ENCODE data around the gene OXGR1.
"Not testable (repeated sequence)": the region's sequence is repeated elsewhere in the genome, so short reads cannot be mapped to it uniquely, and the experiment has no call there.

The OXGR1 gene

DNA sequence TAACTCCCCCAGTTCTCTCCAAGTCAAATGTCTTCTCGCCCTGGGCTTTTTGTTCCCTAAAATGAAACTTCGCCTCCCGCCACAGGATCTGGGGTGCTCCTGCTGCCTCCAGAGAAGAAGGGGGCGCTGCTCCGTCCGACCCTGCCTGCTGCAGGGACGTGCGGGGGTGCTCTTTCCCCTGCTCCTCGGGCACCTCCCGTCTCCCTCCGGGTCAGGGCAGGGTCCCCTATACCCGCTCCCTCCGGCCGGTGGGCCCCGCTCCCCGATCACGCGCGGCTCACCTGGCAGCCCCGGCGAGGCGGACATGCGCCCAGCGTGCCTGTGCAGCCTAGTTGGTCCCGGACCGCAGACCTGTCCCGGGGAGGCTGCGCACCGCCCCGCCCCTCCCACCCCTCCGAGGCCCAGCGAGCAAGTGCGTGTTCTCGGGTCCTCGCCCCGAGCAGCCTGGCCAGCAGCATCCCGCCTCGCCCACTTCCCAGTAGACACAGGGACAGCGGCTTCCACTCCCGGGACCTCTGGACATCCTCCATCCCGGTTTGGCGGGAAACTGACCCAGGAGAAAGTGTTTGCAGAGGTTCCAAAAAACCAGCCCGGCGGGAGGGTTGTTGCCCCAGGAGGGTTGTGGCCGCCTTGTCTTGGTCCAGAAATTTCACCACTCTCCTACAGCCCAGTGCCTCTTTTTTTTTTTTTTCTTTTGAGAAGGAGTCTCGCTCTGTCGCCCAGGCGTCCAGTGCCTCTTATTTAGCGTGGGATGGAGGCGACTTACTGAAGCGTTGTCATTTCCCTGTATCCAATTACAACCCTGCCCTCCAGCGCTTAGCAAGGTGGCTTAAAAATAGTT, at the start of gene OXGR1:
Gene OXGR1 (minus strand): TSS at position 460 of the 841 bp plus-strand sequence. CDS start 6,717 bp downstream, outside the sequence.
- no peak for DNase-seq

DNA sequence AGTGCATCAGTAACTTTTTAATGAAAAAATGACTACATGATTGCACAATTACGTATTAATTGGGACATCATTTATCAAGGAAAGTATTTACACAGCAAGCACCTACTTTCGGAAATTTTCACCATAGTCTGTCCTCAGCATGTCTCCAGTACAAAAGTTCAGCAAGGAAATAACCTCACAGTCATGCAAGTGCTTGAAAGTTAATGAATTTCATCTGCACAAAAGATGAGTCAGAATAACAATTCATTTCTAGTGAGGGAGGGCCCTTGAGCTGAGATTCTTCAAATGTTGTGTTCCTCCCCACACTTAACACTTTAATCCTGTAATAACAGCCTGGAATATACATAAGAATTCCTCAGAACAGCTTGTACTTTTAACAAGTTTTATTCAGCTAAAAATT, 49.0 kb upstream of the OXGR1 start:
- DNase-seq: no peak

DNA sequence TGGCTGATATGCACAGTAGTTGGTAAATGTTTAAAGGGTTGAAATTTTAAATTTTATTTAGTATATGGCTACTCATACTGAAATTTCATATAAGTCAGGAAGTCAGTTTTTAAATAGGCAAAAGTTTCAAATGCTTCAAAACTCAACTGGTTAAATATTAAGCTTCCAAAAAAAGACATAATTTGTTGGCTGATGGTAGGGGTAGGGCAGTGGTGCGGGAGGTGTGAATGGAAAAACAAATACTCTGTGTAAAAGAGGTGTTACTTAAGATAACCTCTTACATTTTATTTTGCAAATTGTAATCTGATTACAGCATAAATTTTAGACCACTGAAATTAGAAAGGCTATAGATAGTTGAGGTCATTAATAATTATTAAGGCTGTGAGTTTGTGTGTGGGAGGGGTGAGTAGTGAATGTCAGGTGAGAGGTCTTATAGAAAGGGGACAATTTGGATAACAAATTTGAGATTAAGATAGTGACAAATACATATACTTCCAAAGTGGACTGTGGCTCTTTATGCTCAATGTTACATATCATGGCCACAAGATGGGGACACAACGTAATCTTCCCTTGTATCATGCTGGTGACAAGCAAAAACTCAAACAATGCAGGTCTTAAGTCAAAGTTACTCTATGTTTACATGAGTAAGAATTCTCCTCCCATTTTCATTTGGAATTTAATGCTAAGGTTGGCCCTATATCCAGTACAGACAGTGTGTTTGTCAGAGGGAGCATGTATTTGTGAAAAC, 36.6 kb upstream of the OXGR1 start:
- peak; percentile 49 for DNase-seq

DNA sequence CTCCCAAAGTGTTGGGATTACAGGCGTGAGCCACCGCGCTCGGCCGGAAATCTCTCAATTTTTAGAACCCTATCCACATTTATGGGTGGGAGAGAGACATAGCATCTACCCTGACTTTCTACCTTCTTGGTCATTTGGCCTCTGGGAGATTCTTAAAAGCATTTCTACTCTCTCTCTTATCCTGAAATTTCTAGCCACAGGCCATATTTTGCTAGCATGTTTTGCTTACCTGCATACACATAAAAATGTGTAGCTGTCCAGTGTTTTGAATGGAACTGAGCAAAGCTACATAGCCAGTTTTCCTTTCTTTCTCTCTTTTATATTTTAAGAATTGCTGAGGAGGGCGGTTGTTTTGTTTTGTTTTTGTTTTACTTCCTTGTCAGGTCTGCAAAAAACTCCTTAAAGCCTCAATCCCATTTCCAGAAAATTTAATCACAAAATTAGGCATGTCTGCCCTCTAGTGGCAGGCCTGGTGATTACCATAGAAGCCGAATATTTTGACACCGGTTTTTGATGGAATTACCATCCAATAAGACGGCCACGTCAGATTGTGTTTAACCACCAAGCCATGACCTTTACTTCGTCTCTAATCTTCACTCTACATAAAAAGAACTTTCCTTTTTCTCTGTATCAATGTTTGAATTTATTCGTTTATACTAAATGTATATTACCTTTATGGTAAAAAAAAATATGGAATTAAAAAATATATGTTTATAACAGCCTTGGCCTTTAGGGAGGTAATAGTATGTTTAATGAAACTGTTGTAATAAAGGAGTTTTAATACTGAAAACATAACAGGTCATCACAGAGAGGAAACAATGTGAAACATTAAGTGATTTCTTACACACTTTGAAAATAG, 34.4 kb upstream of the OXGR1 start:
- DNase-seq: peak; percentile 35

DNA sequence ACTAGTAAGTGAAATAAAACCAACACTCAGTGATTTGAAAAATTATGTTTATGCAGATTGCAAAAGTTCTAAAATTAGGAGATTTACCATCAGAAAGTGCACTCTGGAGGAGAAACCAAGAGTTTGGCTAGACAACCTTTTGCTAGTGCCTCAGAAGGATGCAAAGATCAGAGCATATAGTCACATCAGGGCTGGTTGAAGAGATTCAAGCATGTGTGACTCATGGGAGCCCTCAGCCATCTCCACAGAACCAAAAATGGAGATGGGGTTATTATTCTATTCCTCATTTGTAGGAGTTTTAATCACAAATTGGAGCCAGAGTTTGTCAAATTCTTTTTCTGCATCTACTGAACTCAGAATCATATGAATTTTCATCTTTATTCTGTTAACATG, 32.9 kb upstream of the OXGR1 start:
- DNase-seq: no peak

DNA sequence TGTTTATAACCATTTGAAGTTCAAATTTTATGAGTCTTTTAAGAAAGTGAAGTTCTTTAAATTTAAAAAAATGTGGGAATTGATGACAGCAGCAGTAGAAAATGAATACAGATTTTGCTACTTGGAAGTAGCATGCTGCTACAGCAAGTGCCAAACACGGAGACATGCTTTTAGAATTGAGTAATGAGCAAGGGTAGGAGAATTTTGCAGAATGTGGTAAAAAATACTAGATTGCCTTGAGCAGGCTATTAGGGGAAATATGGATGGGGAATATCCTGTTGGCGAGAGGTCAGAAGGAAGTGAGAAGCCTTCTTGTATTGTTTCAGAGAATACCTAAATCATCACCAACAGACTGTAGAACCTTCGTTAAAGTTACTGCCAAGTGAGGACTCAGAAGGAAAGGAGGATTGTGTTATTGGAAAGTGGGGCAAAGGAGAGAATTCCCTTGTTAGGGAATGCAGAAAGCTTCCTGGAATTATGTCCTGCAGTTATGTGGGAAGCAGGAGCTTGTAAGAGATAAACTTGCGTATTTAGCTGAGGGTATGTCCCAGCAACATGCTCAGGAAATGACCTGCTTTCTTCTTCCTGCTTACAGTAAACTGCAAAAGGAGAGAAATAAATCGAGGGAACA, 32.4 kb upstream of the OXGR1 start:
- DNase-seq: no peak

DNA sequence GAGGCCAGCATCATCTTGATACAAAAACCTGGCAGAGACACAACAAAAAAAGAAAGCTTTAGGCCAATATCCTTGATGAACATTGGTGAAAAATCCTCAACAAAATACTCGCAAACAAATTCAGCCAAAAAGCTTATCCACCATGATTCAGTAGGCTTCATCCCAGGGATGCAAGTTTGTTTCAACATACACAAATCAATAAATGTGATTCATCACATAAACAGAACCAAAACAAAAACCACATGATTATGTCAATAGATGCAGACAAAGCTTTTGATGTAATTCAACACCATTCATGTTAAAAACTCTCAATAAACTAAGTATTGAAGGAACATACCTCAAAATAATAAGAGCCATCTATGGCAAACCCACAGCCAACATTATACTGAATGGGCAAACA, 29.5 kb upstream of the OXGR1 start:
- DNase-seq: not testable (repeated sequence)

DNA sequence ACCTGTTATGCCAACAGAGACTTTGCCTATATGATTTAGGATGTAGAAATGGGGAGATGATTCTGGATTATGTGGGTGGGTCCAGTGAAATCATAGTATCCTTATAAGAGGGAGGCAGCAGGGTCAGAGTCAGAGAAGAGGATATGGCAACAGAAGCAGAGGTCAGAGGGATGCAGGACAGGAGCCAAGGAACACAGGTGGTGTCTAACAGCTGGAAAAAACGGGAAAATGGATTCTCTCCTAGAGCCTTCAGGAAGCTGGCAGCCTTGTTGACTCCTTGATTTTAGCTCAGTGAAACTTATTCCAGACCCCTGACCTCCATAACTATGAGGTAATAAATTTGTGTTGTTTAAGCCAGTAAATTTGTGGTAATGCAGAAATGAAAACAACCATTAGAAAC, 28.8 kb upstream of the OXGR1 start:
- DNase-seq: no peak

DNA sequence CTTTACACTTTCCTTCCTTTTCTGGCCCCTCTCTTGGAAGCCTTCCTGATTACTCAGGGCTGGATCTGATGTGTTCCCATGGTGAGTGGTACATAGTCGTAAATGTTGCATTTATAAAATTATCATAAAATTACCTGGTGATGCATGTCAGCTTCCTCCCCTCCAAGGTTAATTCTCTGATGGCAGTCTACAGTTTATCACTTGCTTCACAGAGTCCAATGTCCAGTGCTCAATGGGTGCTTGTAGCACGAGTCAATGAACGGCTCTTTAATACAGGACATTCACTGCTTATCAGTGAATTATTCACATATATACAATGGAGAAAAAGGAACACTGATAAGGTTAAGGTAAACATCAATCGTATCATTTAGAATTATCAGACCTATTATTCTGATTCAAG, 27.0 kb upstream of the OXGR1 start:
- no peak for DNase-seq

DNA sequence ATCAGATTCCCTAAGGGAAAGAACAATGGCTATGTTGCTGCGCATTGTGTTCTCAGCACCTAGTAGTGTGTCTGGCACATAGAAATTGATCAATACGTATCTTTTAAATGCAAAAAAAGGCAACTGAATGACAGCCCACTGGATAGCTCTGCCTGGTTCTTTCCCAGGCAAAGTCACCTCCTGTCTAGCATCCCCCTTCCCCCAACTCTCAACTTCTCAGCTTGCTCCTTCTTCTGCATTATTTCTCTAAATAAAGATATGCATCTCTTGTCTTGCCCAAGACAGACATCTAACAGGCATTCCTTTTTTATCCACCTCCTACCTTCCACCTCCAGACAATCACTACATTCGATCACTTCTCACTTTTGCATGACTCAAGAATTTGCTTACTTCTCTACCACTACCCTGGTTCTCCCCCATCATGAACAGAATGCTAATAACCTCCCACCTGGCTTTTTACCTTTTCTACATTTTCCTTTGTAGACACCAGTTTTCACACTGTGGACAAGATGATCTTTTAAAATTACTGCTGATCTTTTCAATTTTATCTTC, 26.5 kb upstream of the OXGR1 start:
- no peak for DNase-seq

DNA sequence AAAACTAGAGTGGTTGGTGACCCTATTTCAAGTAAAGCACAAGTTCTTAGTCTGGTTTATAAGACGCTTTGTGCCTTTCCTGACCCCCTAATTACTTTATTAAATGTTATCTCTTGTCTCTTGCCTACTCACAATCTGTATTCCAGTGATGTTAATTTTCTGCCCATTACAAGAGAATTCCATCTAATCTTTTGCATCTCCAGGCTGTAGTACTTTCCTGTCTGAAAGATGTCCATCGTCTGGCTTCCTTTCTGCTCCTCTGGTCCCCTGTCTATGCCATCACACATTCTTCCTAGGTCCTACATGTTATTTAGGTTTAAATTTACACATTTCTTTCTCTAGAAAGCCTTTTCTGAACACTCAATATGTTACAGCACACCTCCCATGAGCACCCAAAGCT, 25.9 kb upstream of the OXGR1 start:
- no peak for DNase-seq

DNA sequence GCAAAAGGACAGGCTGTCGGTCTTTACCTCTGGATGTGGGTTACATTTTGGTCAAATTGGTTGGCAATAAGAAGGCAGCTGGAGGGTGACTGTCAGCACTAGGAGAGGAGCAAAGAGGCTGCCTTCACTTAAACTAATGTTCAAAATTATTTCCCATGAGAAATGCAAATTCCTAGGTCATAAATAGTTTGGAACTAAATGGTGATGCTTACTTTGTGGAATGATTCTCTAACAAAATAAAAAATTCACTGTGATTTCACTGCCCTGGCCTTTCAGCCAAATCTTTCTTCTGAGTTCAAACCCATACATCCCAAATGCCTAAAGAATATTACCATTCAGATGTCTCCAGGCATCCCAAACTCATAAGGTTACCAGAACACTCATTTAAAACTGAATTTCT, 25.0 kb upstream of the OXGR1 start:
- DNase-seq: no peak

DNA sequence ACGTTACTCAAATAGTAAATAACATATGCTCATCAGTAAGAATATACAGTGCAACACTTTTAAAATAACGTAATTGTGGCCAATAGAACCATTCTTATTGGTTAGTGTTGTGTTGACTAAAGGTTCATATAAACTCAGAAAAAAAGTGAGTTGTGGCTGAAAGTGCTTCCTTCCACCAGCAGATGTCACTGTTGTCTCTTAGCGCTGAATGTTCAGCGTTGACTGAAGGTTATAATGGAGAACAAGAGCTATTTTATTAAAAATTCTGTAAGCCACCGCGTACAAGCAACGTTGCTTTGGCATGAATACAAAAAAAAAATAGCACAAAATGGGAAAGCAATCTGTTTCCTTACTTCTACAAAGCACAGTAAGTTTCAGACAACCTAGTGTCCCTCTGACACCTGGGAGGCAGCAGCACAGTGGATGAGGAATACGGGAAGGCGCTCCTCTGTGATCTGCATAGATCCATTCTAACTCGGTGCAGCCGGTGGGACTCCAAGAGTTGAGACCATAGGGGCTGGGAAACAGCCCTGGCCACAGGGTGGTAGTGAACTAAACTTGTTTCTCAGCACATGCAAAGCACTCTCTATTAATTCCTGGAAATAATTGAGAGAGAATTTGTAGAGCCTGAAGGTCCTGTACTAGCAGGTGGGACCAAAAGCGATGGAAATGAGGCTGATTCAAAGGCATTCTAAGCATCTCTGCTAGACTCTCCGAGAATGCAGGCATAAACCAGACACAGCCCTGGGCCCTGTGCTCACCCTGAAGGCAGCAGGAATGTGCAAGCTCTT, 23.9 kb upstream of the OXGR1 start:
- peak; percentile 51 for DNase-seq

DNA sequence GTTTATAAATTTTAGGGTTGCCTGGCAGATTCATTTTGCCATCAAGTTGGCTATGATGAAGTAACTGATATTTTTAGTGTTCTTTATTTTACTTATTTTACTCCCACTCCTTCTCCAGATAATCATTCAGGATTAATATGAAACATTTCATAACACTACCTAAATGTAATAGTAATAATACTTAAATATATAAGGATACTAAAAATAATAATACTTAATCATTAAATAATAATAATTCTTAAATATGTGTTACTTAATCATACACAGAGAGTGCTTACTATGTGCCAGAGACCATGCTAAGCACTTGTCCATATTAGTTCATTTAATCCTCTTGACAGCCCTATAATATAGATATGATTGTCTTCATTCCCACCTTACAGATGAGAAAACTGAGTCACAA, 23.0 kb upstream of the OXGR1 start:
- no peak for DNase-seq

DNA sequence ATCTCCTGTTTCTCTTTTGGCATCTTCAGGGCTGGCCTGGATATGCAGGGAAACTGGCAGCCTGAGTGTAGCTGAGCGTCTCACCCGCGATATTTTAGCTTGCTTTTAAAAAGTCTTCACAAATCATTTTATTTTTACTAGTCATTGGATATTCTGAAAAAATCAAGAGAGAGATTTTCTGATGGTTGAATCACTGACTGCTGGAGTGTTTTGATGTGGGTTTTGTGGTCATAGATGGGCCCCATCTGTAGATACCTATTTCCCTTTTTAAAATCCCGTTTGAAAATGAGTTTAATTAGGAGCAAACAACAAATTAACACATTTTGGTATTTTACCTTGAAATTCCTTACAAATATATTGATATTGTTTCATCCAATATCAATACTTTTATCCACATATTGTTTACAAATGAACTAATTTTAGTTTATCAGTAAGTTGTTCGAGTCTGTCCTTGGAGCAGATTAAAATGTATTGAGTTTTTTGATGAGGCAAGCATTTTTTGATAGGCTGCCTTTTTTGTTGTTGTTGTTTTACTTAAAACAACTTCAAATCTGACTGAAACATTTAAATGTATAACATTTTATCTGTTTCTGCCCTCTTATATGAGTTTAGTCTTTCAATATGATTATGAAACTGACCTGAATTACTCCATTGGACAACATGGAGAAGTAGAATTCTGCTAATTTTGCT, 21.5 kb upstream of the OXGR1 start:
- no peak for DNase-seq

DNA sequence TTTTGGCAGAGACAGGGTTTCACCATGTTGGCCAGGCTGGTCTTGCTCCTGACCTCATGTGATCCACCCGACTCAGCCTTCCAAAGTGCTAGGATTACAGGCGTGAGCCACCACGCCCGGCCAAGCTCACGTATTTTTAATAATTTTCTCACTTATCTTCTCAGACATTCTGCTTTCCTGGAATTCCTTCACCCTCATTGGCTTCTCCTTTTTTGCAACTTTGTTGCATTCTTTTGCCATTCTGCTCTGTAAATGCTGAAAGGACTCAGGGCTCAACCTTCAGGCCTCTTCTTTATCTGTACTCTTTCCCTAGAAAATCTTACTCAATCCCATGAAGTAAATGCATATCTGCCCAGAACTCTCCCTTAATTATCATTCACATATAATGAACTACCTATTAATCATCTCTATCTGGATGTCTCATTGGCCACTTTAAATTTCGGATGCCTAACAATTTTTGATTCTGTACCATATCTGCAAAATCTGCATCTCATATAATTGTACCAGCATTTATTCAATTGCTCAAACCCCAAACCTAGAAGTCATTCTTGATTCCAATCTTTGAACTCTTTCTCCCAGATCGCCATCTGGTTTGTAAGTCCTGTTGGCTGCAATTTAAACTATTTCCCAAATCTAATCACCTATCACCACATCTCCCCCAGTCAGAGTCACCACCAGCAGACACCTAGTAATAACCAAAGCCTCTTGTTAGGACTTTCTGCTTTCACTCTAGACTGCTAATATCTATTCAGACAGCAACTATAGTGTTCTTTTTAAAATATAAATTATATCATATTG, 18.2 kb upstream of the OXGR1 start:
- no peak for DNase-seq

DNA sequence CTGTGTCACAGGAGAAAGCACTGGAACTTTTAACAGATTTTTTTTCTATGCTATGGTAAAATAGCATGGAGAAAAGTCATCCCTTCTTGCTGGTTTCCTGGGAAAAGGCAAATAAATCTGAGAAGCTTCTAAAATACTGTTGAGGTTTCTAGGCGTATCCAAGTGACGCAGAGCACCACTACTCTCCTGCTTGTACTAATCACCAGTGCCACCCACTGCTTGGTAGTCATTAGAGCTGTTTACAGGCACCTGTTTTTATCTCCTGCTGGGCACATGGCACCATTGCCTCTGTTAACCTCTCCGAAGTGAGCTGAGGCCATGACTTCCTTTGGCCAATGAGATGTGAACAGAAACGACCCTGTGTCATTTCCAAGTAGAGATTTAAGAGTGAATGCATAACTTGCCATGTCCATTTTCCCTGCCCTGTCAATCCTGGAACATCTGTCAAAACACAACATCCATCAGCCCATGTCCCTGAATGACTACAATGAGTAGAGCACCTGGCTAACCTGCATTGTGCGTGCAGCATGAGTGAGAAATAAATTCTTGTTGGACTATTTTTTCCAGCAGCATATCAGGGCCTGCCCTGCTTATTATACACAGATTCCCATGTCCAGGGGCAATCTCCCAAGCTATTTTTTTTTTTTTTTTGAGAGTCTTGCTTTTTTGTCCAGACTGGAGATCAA, 17.3 kb upstream of the OXGR1 start:
- DNase-seq: no peak

DNA sequence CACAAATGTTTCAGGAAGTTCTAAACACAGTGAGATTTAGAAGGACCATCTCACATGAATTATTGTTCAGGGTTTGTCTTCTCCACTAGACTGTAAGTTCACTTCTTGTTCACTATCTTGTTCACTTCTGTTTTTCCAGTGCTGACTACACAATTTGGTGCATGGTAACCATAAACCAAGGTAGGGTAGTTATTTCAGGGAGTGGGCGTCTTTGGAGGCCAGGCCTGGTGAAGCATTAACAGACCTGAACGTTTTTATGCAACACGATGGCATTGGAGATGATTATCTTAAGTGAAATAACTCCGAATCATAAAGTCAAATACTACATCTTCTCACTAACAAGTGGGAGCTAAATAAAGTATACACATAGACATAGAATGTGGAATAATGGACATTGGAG, 14.4 kb upstream of the OXGR1 start:
- DNase-seq: no peak

DNA sequence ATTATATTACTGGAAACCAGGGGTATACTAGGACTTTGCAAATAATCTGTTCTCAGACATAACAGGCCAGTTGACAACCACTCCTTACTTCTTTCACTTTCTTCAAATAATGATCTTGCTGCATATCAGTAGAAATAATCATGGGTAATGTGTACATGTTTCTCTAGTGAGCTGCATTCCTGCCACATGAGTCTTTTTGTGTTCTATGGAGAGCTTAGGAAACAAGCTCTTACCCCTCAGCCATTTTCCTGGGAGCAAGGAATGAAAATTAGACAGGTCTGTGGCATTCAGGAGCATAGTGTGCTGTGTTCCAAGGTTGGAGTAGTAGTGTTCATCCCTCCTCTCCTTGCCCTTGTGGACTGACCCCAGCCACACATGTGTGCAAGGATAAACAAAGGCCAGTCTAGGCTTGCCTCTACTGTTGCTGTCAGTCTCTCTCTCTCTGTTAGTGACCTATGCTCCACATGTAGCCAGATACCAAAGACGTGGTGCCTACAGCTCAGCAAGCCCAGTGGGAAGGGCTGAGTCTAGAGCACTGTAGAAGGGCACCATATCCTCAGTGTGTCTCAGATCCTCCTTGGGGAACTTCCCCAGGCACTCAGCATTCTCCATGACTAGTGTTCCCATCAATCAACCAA, 11.5 kb upstream of the OXGR1 start:
- DNase-seq: no peak
